Ovary (tissue), 9 donors: Measurements from ENCODE around the gene PRKCE. TPM values are rescaled to one million over a fixed set of nuclear protein-coding genes. Genes with fewer than 3 reads are reported as not detected.

ENCODE experiments used
- DNase-seq, 5 donors: peaks; one replicate each; pipeline ENCODE4 v3.0.0-alpha.2; 2019 to 2020
- H3K27ac ChIP-seq, 2 donors: fragments of 200-600 bp; one replicate each; pipeline versions ENCODE4 v1.5.1 to v1.8.0; 2019 to 2022
- H3K27me3 ChIP-seq: fragments of 200-600 bp; one replicate; pipeline ENCODE4 v1.8.0; 2022
- H3K36me3 ChIP-seq: fragments of 200-600 bp; sonication (generic); one replicate; pipeline ENCODE4 v1.5.1; 2019
- H3K4me1 ChIP-seq: one replicate; pipeline ENCODE4 v1.8.1; 2013; ENCODE audit warnings: mild to moderate bottlenecking, moderate library complexity; ENCODE audit not compliant: insufficient read depth
- H3K4me3 ChIP-seq: fragments of 200-600 bp; sonication (generic); one replicate; pipeline ENCODE4 v1.5.1; 2017
- H3K9me3 ChIP-seq, 2 donors: fragments of 200-600 bp in 1 of 2; sonication (generic) in 1 of 2; one replicate each; pipeline versions ENCODE4 v1.5.1 to v1.8.1; 2013 to 2019; ENCODE audit warnings: mild to moderate bottlenecking in 1 of 2, moderate library complexity in 1 of 2
- EP300 ChIP-seq: sonication (generic); formaldehyde crosslinking; IDR thresholded peaks from one replicate; pipeline ENCODE4 v1.6.1; 2017; ENCODE audit warnings: antibody characterized with exemption
- POLR2A ChIP-seq: fragments of 450-650 bp; IDR thresholded peaks from one replicate; pipeline ENCODE4 v1.6.1; 2017; ENCODE audit warnings: antibody characterized with exemption, mild to moderate bottlenecking, moderate library complexity
- WGBS, 3 donors: extraction: QIAGEN DNeasy Blood & Tissue Kit in 1 of 3; methylation state at CpG; one replicate each; pipeline versions ENCODE4 v1.1.5 to v1.1.7; 2013 to 2017; 5-methylcytosine and 5-hydroxymethylcytosine counted together
- intact Hi-C, 4 donors: fragments of 100-400 bp; cut with DNase I; formaldehyde crosslinking; loops; one replicate each; pipeline versions ENCODE4 v1.11.0 to v1.15.1; 2022 to 2023
- polyA plus RNA-seq, 2 donors: library from polyadenylated mRNA; stranded (reverse); fragments of 200-250 nt in 1 of 2; fragments of 350-450 nt in 1 of 2; fragmentation: Illumina TruSeq in 1 of 2; extraction: RNeasy Lipid Tissue Mini Kit (QIAGEN cat#74804) in 1 of 2; gene quantifications; one replicate each; pipeline ENCODE4 v1.2.3, GENCODE V29; 2013 to 2014
- total RNA-seq, 7 donors: library from RNA; depleted of rRNA in 2 of 7; stranded (reverse); fragments of >200 nt in 2 of 7; fragmentation: NEBNext Ultra II Directional in 3 of 7; extraction: Animal tissue kit (Norgen Biotek cat#: 25700) in 3 of 7; gene quantifications; one replicate each; pipeline versions ENCODE4 v1.1.0 to v1.2.4, GENCODE V29; 2016 to 2023
- TF ChIP-seq, protein P1 (sequence below), 3 donors: fragments of 450-650 bp in 2 of 3; fragments of 200-600 bp in 1 of 3; IDR thresholded peaks; one replicate each; pipeline versions ENCODE4 v1.5.1 to v1.8.0; 2016 to 2022; ENCODE audit warnings: antibody characterized with exemption in 3 of 3, mild to moderate bottlenecking in 1 of 3
- donor health status: DM: no; HTN: no; CAD: no; lungs with moderate emphysema.
- donor health status: DM: no; HTN: no; CAD: no.
- donor health status: Bipolar disorder and iron deficiency.
- donor health status: DM: yes; HTN: yes; CAD: no.
- donor health status: DM: no; HTN: no; CAD: no.
- donor health status: DM: yes; HTN: yes; CAD: no.

PRKCE gene
- total and polyA plus RNA-seq, 9 donors, result 3.1 to 22.8 (median 12.8) TPM

DNA sequence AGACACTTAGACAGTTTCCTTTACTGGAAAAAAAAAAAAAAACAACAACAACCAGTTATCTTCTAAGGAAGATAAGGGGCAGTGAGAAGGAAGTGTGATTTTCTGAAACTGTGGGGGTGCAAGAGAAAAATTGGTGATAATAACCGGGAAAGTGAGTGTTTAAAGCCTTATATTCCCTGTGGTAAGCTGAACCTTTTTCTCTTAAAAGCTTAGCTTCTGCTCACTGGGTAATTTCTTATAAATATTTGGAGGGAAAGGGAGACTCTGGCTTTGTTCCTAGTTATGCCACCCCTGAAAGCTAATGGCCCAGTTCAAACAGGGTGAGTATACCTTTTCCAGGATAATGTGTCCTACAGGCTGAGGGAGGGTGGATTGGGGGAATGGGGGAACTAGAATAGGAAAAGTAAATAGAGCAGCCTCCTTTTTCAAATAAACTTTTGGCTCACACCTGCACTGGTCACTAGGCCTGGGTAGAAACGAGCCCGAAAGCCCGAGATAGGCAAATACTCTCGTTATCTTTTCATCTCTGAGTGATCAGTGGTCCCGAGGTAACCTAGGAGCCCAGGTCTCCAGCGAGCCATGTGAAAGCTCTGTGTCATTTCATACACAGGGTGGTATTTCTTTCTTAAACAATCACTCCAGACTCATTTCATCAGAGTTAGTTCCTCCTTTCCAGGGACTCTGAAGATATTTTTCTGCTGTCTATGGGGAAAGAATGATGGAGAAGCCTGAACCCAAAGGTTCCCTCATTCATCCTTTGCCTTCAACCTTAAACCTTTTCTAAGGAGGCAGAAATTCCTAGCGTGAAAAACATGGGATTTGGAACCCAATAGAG lies 24.9 kb upstream of the PRKCE start:
- Histone ChIP-seq H3K27me3 (no peaks in the 10 kb centered on the region), H3K36me3 (no peaks in the 10 kb centered on the region), H3K9me3 (no peaks in the 10 kb centered on the region), H3K4me1 (no peaks in the 10 kb centered on the region), H3K27ac (no peak overlapping the region), H3K4me3 (no peak overlapping the region)
- TF ChIP-seq EP300 (no peak), POLR2A (no peak)
- TF ChIP-seq, protein P1, sequence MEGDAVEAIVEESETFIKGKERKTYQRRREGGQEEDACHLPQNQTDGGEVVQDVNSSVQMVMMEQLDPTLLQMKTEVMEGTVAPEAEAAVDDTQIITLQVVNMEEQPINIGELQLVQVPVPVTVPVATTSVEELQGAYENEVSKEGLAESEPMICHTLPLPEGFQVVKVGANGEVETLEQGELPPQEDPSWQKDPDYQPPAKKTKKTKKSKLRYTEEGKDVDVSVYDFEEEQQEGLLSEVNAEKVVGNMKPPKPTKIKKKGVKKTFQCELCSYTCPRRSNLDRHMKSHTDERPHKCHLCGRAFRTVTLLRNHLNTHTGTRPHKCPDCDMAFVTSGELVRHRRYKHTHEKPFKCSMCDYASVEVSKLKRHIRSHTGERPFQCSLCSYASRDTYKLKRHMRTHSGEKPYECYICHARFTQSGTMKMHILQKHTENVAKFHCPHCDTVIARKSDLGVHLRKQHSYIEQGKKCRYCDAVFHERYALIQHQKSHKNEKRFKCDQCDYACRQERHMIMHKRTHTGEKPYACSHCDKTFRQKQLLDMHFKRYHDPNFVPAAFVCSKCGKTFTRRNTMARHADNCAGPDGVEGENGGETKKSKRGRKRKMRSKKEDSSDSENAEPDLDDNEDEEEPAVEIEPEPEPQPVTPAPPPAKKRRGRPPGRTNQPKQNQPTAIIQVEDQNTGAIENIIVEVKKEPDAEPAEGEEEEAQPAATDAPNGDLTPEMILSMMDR (IDR thresholded peaks at IDR 0.05), result no peak
- intact Hi-C loops, result no loop called here
- DNase-seq, result no peak
- whole genome bisulfite sequencing, 3 donors, result 63 to 77% (median 65%) methylated on average over 8 of the region's 8 CpGs

GRCh38 chr2:45627911-45628310 lies 23.6 kb upstream of the PRKCE start:
- intact Hi-C loops, result no loop called here
- H3K36me3 ChIP-seq, result no peaks in the 10 kb centered on the region
- H3K27ac ChIP-seq, result no peak overlapping the region
- H3K4me3 ChIP-seq, result no peak overlapping the region
- no peaks in the 10 kb centered on the region for H3K27me3 ChIP-seq
- WGBS, 3 donors, result 73 to 96% (median 83%) methylated on average over 1 of the region's 1 CpG
- H3K9me3 ChIP-seq, result no peaks in the 10 kb centered on the region
- TF ChIP-seq EP300 (no peak), POLR2A (no peak)
- TF ChIP-seq, protein P1 (IDR thresholded peaks at IDR 0.05), result no peak
- H3K4me1 ChIP-seq, result no peaks in the 10 kb centered on the region
- DNase-seq, result no peak

DNA sequence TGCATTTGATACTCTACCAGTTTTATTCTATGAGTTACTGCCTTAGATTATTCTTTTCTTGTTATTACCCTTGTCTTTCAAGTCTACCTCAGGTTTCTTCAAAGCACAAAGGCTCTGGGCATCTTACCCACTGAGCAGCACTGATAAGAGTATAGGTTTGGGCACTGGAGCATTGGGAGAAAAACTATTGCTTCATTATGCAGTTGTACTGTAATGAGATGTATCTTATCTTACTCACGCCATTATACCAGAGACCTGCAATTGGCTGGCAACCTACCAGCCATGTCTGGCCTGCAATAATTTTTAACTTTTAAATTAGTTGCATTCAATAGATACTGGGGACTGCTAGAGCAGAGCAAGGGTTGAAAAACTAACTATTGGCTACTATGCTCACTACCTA lies 21.5 kb upstream of the PRKCE start:
- Histone ChIP-seq H3K27ac (no peak overlapping the region), H3K4me3 (no peak overlapping the region), H3K4me1 (no peaks in the 10 kb centered on the region), H3K27me3 (no peaks in the 10 kb centered on the region), H3K9me3 (no peaks in the 10 kb centered on the region), H3K36me3 (no peaks in the 10 kb centered on the region)
- TF ChIP-seq EP300, result no peak
- no peak for TF ChIP-seq POLR2A
- TF ChIP-seq, protein P1 (IDR thresholded peaks at IDR 0.05), result no peak
- intact Hi-C loops, result no loop called here
- 71 to 96% (median 77%) methylated on average over 1 of the region's 1 CpG for WGBS, 3 donors
- DNase-seq, result no peak

GRCh38 chr2:45631319-45631718 lies 20.2 kb upstream of the PRKCE start:
- no peaks in the 10 kb centered on the region for H3K27me3 ChIP-seq
- intact Hi-C loops, result no loop called here
- H3K9me3 ChIP-seq, result no peaks in the 10 kb centered on the region
- H3K36me3 ChIP-seq, result no peaks in the 10 kb centered on the region
- no peak for DNase-seq
- H3K4me3 ChIP-seq, result no peak overlapping the region
- 91 to 96% (median 96%) methylated on average over 3 of the region's 3 CpGs for WGBS, 3 donors
- no peak overlapping the region for H3K27ac ChIP-seq
- no peaks in the 10 kb centered on the region for H3K4me1 ChIP-seq
- TF ChIP-seq POLR2A, result no peak
- TF ChIP-seq, protein P1 (IDR thresholded peaks at IDR 0.05), result no peak
- no peak for TF ChIP-seq EP300
